Raji (cell line): Measurements from ENCODE around the gene SLC14A1.

ENCODE experiments used
- POLR2A ChIP-seq: IDR thresholded peaks from 2 replicates; pipeline ENCODE4 v1.6.1; 2011; ENCODE audit warnings: low read depth, low read length, control low read depth; ENCODE audit not compliant: insufficient read depth

SLC14A1 gene

DNA sequence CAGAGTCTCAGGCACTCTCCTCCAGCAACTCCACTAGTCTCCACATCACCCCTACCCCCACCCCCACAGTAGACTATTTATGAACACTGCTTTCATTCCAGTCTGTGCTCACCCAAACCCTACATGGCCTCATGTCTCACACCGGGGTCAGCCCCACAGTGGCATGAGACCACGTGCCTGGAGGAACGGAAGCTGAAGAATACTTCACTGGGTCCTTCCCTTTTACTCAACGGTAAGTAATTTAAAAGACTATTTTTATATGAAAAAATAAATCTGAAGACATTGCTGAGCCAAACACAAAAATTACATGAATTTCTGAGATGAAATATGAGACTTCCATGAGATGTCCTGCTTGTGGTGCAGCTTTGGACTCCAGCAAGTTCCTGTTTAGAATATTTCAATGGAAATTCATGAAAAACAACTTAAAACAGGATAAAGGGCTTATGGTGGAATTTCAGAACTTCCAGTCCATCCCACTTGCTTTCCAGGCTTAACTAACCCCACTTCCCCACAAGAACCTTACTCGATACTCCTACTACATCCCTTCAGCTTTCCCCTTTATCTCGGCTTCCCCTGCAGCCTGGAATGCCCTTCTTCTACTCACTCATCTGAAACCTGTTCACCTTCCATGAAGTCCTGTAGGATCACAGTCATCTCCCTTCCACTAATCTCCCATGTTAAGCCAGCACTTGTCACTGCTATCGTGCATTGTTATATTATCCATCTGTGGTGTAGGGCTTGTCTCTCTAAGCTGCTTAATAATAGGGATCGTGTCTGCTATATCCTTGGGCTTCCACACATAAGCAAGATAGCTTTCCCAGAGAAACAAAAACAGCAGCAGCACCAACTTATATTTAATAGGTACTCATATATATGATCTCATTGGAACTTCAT, 47.9 kb downstream of the SLC14A1 start:
- no peak for TF ChIP-seq POLR2A

DNA sequence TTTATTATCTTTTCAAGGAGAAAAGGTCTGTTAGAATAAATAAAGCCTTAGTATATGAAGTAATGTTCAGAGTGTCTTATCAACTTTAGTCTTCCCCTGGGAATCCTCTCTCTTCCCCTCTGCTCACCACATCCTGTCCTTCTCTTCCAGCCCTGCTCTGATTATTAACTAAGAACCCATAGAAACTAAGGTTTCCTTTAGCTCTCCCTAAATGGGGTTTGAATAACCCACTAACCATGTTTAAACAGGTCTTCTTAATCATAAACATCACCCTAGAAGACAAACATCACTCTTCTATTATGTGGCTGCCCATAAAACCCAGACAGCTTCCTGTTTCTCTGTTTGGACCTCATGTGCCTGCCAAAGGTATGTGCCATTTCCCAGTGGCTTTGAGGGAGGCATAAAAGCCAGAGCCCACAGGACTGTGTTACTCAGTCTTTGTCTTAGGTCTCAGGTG, 50.1 kb downstream of the SLC14A1 start:
- TF ChIP-seq POLR2A, result no peak

DNA sequence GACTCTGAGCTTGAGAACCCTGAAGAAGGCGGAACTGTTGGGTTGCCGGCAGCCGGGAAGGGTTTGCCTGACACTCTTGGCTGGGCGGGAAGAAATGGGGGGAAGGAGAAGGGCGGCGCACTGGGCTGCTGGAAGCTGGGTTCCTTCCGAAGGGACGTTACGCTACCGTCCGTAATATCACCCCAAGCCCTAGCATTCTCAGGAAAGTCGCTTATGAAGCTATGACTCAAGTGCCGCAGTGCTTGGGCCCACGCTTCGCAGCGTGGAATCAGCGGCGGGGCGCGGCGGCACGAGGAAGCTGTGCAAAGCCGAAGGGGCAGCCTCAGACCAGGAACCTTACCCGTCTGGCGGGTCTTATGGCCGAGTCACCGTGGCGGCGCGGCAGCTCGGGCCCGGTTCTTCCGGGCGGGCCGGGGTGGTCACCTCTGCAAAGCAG, 51.3 kb downstream of the SLC14A1 start:
- no peak for TF ChIP-seq POLR2A

- no peak for TF ChIP-seq POLR2A
Measured at GRCh38 chr18:45775743-45776142, 51.8 kb downstream of the SLC14A1 start.

DNA sequence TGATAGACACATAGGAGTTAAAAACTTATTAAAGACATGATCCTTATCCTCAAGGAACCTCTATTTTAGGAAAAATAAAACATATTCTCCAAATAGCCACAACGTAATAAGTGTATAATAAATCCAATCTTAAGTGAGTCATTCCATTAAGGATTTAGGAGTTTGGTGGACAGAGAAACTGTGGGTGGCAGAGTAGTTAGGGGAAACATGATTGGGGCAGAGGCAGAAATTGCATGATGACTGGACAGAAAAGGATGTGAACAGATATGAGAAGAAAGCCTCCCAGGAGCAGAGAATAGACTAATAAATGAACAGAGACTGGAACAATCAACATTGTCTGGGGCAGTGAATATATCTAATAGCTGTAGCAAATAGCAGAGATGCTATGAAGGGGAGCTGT, 53.4 kb downstream of the SLC14A1 start:
- no peak for TF ChIP-seq POLR2A

- TF ChIP-seq POLR2A, result no peak
Measured at GRCh38 chr18:45780568-45780967, 56.6 kb downstream of the SLC14A1 start.

DNA sequence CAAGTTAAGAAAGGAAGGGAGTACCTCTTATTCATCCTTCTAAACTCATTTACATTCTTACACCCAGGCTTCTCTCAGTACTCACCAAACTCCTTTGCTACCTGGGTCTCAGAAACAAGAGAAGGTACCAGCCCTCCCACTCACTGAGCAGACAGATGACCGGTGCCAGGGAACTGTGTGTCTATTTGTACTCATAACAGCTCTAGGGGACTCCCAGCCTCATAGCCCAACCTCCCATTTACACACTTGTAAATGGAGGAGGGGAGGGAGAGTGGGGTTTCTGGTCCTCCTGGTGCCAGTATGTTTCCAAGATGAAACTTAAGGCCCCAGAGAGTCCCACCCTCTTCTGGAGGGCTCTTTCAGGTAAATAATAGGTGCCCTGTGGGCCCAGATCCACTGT, 58.7 kb downstream of the SLC14A1 start:
- TF ChIP-seq POLR2A, result no peak

DNA sequence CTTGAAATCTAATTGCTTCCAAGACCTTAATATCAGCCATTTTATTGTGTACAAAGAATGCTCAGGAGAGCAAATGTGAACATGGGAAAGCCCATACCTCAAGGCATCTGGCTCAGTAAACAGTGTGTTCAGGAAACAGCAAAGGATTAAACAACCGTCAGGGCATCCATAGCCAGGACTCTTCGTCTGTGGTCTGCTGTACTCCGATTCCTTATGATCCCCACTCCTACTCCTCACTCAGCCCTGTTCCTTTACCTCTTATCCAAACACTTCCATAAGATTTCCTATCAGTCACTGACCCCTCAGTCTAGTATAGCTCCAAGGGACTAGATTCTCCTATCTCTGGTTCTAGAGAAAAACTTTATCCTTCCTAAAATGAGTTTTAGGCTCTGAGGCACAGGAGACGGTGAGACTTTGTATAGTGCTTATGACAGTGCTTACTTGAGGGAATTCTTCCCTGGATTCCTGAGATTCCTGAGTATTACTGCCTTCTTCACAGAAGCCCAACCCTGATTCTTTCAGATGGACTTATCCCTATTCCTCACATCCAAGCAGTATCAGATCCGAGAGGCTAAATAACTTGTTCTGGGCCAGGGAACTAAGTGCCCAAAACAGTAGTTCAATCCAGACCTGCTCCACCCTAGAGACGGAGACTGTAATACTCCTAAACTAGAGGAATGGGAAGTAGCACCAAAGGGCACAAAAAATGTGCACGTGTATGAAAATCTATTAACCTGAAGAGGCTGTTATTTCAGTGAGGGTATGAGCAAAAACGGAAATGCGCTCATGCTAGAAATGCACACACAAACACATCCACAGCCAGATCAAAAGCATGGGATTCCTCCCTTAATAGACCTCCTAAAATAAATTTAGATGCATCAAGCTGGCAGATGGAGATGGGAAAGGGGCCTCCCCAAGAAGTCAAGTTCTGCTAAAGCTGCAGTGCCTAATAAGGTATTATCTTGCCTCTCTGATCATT, 59.4 kb downstream of the SLC14A1 start:
- no peak for TF ChIP-seq POLR2A

DNA sequence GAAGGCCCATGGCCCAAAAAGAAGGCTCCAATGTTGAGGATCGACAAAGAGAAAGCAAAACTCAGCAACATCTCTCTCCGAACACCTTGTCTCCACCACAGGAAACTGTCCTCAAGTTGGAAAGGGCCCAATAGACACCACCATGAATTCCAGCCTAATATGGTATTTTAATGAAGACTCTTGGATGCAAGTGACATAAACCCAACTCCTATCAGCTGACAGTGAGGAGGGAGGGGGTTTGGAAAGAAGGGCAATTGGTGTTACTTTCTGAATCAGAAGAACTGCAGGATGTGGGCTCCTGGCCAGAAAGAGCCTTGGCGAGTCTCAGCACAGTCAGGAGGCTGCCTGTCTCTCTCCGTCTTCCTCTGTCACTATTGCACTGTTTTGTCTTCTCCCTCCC, 61.2 kb downstream of the SLC14A1 start:
- TF ChIP-seq POLR2A, result no peak

GRCh38 chr18:45786941-45787340, 63.0 kb downstream of the SLC14A1 start:
- TF ChIP-seq POLR2A, result no peak

DNA sequence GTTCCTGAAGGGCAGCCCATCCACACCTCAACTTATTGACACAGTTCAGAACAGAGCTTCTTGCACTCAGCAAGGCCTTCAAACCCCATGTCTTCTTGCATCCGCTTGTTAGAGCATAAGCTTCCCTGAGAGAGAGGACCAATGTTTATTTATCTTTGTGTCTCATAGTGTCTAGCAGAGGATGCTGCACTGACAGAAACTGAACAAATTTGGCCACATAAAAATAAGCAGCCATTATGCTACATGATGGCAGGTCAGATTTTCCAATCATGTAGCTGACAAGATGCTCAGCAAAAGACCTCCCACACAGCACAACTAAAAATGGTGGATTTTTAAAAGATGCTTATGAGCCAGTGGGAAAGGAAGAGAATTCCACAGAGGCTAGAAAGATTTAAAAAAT, 63.4 kb downstream of the SLC14A1 start:
- no peak for TF ChIP-seq POLR2A

GRCh38 chr18:45788861-45789260, 64.9 kb downstream of the SLC14A1 start:
- TF ChIP-seq POLR2A, result no peak

DNA sequence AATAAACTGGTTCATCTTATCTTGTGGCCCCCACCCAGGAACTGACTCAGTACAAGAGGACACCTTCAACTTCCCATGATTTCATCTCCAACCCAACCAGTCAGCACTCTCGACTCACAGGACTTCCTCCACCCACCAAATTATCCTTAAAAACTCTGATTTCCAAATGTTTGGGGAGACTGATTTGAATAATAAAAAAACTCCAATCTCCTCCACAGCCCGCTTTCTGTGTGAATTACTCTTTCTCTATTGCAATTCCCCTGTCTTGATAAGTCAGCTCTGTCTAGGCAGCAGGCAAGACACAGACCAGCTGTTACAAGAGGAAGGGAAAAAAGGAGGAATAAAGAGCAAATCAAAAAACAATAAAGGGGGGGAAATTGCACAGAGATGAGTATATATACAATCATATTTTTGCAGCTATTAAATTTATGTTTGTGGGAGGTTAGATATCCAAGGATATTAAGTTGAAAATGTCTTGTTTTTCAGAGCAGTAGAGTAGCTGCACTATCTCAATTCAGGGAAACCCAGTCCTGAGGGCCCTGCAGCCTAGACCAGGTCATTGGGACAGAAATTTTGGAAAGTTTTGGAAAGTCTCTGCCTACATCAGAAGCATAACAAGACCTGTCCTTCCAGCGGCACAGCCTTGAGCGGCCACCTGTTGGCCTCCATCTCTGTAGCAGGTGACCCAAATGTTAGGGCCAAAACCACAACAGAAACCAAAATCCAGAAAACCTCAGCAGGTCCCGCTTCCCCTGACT, 68.7 kb downstream of the SLC14A1 start:
- no peak for TF ChIP-seq POLR2A

DNA sequence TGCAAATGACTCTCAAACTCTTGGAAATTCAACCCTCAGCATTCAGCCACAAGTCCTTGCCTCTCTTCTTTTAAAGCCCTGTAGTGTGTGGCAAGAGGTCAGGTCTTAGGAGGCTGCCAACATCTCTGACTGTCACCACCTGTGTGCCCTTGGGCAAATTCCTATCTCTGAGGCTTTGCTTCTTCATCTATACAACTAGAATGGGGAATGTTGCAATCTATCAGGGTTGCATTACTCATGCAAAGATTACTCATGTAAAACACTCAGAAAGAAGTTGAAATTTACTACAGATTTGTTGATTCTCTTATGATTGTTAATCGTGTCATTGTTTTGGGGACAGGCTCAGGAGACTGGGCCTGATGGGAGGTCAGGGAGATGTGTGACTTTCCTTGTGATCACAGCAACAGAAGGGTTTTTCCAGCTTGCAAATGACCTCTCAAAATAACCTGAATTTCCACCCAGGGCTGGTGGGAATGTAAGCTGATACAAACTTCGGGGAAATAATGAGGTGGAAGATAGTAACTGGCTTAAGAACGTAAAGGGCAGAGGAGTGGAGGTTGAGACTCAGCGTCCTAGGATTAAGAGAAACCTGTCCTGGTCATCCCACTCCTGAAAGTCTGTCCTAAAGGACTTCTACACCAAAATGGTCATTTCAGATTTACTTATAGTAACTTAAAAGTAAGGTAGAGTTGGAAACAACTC, 69.4 kb downstream of the SLC14A1 start:
- no peak for TF ChIP-seq POLR2A

GRCh38 chr18:45801416-45802004, 77.5 kb downstream of the SLC14A1 start:
- TF ChIP-seq POLR2A, result no peak
